OCI-LY7 (cell line): ENCODE measurements around the gene PDXDC1.

Experiments
- CTCF ChIP-seq: fragments of 200-600 bp; sonication (generic); conservative IDR thresholded peaks from 2 replicates; pipeline ENCODE4 v1.5.1; 2014; ENCODE audit warnings: mild to moderate bottlenecking, antibody characterized with exemption, low read length, moderate library complexity, mixed read lengths
- EZH2phosphoT487 ChIP-seq: fragments of 200-600 bp; sonication (generic); IDR thresholded peaks from 2 replicates; pipeline ENCODE4 v1.6.1; 2018; ENCODE audit warnings: low read depth, borderline replicate concordance, mild to moderate bottlenecking, mixed run types, antibody characterized with exemption, low read length, moderate library complexity, mixed read lengths

GRCh38 chr16:15052747-15053476 is 78.1 kb downstream of the PDXDC1 start:
- TF ChIP-seq EZH2phosphoT487 (no peak), CTCF (no peak)
